ENCODE measurements around the gene PCDHGA6. TPM values are rescaled to one million over a fixed set of nuclear protein-coding genes. Genes with fewer than 3 reads are reported as not detected.

The PCDHGA6 gene
- 0.28 and 0.93 TPM in 2 replicates for total RNA-seq (2011; cell fraction: chromatin; rRNA removed; ENCODE audit: low replicate concordance)
- 0.26 and 0.33 TPM in 2 replicates for total RNA-seq (2011; cell fraction: nucleolus; rRNA removed)
- 0.51 and 0.76 TPM in 2 replicates for total RNA-seq (2011; cell fraction: nucleoplasm; rRNA removed)
- total RNA-seq (2014; rRNA removed) (0.09 and 0.16 TPM in 2 replicates), total RNA-seq (2014; rRNA removed; fragmentation: Illumina TruSeq; extraction: Trizol) (0.10 and 0.11 TPM in 2 replicates), total RNA-seq (2015; rRNA removed; fragmentation: Illumina TruSeq; extraction: Trizol) (0.11 and 0.18 TPM in 2 replicates), total RNA-seq (2021) (0.09 and 0.11 TPM in 2 replicates), polyA plus RNA-seq (2011; rRNA removed) (0.09 and 0.14 TPM in 2 replicates), polyA plus RNA-seq (2014; fragmentation: Illumina TruSeq; extraction: Trizol) (0.06 and 0.07 TPM in 2 replicates), polyA plus RNA-seq (2014; fragmentation: Nextera tagmentation; extraction: Ambion mirVana) (under 1 TPM in 1 of 2 experiments, not detected in 1; 0.01 TPM), polyA plus RNA-seq (2014; rRNA removed) (0.08 and 0.24 TPM in 2 replicates), polyA minus RNA-seq (2011; rRNA and poly(A)+ RNA removed) (0.06 and 0.07 TPM in 2 replicates), Bru-seq, nascent RNA (percentile 28 among the genes with signal in this experiment), BruChase-seq, experiment 1, labeled RNA remaining after a 2-hour chase (percentile 39 among the genes with signal in this experiment), BruChase-seq, experiment 2, labeled RNA remaining after a 6-hour chase (percentile 48 among the genes with signal in this experiment)
- 0.04 and 0.13 TPM in 2 replicates for polyA plus RNA-seq (2011; cell fraction: cytosol; rRNA removed)
- 0.13 and 0.53 TPM in 2 replicates for polyA plus RNA-seq (2011; cell fraction: nucleus; rRNA removed)
- 0.14 and 0.71 TPM in 2 replicates for polyA plus RNA-seq (2012)
- polyA minus RNA-seq (2011; cell fraction: cytosol; rRNA and poly(A)+ RNA removed), result 0.29 TPM in 1 of 2 replicates, not detected in the other
- 0.11 and 0.27 TPM in 2 replicates for polyA minus RNA-seq (2011; cell fraction: nucleus; rRNA and poly(A)+ RNA removed)
- long read RNA-seq, experiment 1, result 0 reads
- long read RNA-seq, experiment 2, result 0 reads
- long read RNA-seq, experiment 3, result 0 reads

DNA sequence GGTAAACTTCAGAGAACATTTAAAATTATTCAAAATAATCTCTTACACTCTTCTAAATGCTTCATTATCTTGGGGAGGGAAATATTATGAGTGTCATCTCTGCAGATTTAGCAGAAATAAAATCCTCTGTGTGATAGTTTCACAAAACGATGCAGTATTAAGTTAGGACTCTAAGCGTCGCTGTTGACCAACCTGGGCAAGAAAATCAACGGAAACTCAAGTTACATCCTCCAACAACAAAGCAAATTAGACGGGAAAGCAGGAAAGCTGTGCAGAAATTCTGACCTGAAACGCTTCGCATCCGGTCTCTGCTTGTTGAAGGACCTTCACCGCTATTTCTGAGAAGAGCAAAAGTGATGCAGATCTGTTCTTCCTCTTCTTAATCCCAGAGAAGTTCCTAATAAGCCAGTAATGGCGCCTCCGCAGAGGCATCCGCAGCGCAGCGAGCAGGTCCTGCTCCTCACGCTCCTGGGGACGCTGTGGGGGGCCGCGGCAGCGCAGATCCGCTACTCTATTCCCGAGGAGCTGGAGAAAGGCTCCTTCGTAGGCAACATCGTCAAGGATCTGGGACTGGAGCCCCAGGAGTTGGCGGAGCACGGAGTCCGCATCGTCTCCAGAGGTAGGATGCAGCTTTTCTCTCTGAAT is at the start of gene PCDHGA6:
PCDHGA6 (plus strand) TSS at position 219 of the 645 bp plus-strand sequence; CDS start at position 412, 193 bp downstream.
- TF ChIP-seq, protein P1, sequence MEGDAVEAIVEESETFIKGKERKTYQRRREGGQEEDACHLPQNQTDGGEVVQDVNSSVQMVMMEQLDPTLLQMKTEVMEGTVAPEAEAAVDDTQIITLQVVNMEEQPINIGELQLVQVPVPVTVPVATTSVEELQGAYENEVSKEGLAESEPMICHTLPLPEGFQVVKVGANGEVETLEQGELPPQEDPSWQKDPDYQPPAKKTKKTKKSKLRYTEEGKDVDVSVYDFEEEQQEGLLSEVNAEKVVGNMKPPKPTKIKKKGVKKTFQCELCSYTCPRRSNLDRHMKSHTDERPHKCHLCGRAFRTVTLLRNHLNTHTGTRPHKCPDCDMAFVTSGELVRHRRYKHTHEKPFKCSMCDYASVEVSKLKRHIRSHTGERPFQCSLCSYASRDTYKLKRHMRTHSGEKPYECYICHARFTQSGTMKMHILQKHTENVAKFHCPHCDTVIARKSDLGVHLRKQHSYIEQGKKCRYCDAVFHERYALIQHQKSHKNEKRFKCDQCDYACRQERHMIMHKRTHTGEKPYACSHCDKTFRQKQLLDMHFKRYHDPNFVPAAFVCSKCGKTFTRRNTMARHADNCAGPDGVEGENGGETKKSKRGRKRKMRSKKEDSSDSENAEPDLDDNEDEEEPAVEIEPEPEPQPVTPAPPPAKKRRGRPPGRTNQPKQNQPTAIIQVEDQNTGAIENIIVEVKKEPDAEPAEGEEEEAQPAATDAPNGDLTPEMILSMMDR (IDR thresholded peaks at IDR 0.05 in 2 of 3, conservative IDR thresholded peaks at IDR 0.05 in 1 of 3; ENCODE audit: insufficient read depth in 2 of 3, low read depth in 1 of 3, low read length in 3 of 3), result peak; percentile 43 to 63 (median 60)
- TF ChIP-seq HCFC1 (IDR thresholded peaks at IDR 0.05; ENCODE audit: low read depth, low read length) (no peak), ETV1 (tag; conservative IDR thresholded peaks at IDR 0.05; ENCODE audit: low read depth) (0 out of 2 replicates have a peak, but pooled peaks have one; percentile 34), NR1H2 (CRISPR knock-in tag; IDR thresholded peaks at IDR 0.05) (no peak), RAD21 (CRISPR knock-in tag; conservative IDR thresholded peaks at IDR 0.05 in 1 of 2, IDR thresholded peaks at IDR 0.05 in 1 of 2) (peak in 1 of 2 experiments; percentile 45; a peak in 2 of 4 replicates)
- no TSS peak for BruUV-seq (replicated peaks)
- POLR2A ChIA-PET, result interaction anchor here (0.6 kb wide), 1 partner anchor 207 kb away, joined by 5 read pairs; no protein-coding TSS in a partner anchor
- no peaks in the 10 kb centered on the region for H3K9me1 ChIP-seq (ENCODE audit: control insufficient read depth, insufficient read depth, low read length)
- DNase-seq (ENCODE audit: extremely low read depth in 1 of 4, low spot score in 3 of 4) (no peak), ATAC-seq (peak; percentile 61; the same call in 1 of the 3 replicates), FAIRE-seq (peak; percentile 26)
- no peak within 1 kb of the TSS for H3K4me3 ChIP-seq
- no peaks in the 10 kb centered on the region for H3K79me2 ChIP-seq (ENCODE audit: control insufficient read depth, insufficient read depth, low read length)
- H3K9ac ChIP-seq (ENCODE audit: insufficient read depth in 1 of 2, low read depth in 2 of 2, low read length in 2 of 2), result no peak within 1 kb of the TSS
- 21% methylated on average over 22 of the region's 27 CpGs for WGBS (ENCODE audit: insufficient coverage, low coverage, missing lambda C conversion rate)
- H2AFZ ChIP-seq (ENCODE audit: low read depth, low read length), result 0 out of 2 replicates have a peak within 1 kb of the TSS, but pooled peaks have one; percentile 9
- H4K20me1 ChIP-seq (replicated peaks; ENCODE audit: control insufficient read depth, insufficient read depth, low read length), result no peaks in the 10 kb centered on the region
- H3K4me1 ChIP-seq (replicated peaks in 1 of 2; ENCODE audit: control insufficient read depth in 2 of 2, insufficient read depth in 2 of 2, low read length in 2 of 2), result peaks cover 0 to 7% of the 10 kb centered on the region in 2 experiments; a peak in 1 of 5 replicates
- peaks cover 4 to 38% of the 10 kb centered on the region in 2 experiments for H3K27me3 ChIP-seq (ENCODE audit: control insufficient read depth in 2 of 2, insufficient read depth in 2 of 2, low read length in 2 of 2)
- H3K9me3 ChIP-seq (replicated peaks; ENCODE audit: control insufficient read depth, insufficient read depth, low read depth, low read length), result no peaks in the 10 kb centered on the region
- intact Hi-C loops (cut with micrococcal nuclease), result loop anchor here (5.0 kb wide), 1 partner anchor 46 kb away; no protein-coding TSS in a partner anchor
- CTCF ChIA-PET (ENCODE audit: low intra/inter-chr PET ratio), result interaction anchor here (0.6 to 1.3 kb wide), 2 partner anchors 141 to 770 kb away, joined by 3 read pairs; no protein-coding TSS in a partner anchor
- no peaks in the 10 kb centered on the region for H3K36me3 ChIP-seq (ENCODE audit: control insufficient read depth, insufficient read depth, low read length)
- no peak within 1 kb of the TSS for H3K27ac ChIP-seq (ENCODE audit: extremely low read depth, low read depth, low read length)
- peak within 1 kb of the TSS; percentile 23; the same call in 1 of the 2 replicates for H3K4me2 ChIP-seq (ENCODE audit: insufficient read depth, low read length)
- in situ Hi-C loops (cut with MboI), result no loop called here
